ENCODE measurements around the gene MAN1A2.

The MAN1A2 gene

GRCh38 chr1:117433943-117434342 lies 66.7 kb downstream of the MAN1A2 start:
- Histone ChIP-seq H3K79me2 (ENCODE audit: insufficient read depth, low read length) (no peaks in the 10 kb centered on the region), H3K4me1 (ENCODE audit: insufficient read depth, low read length) (no peaks in the 10 kb centered on the region), H3K4me2 (ENCODE audit: insufficient read depth, low read length) (no peak overlapping the region), H4K20me1 (ENCODE audit: insufficient read depth, low read length) (no peaks in the 10 kb centered on the region), H3K9ac (ENCODE audit: low read depth, low read length) (no peak overlapping the region), H2AFZ (ENCODE audit: low read depth, low read length) (no peak overlapping the region), H3K9me3 (ENCODE audit: insufficient read depth, low read length, severe bottlenecking) (no peaks in the 10 kb centered on the region), H3K4me3 (ENCODE audit: low read depth in 1 of 2, low read length in 2 of 2) (no peak overlapping the region), H3K27me3 (ENCODE audit: insufficient read depth, low read length, poor library complexity) (no peaks in the 10 kb centered on the region), H3K36me3 (ENCODE audit: insufficient read depth, low read length) (no peaks in the 10 kb centered on the region), H3K27ac (ENCODE audit: low read length) (no peak overlapping the region)
- DNase-seq (no peak), ATAC-seq (ENCODE audit: insufficient read depth, low read depth) (no peak)
- TF ChIP-seq EZH2 (IDR thresholded peaks at IDR 0.05; ENCODE audit: borderline replicate concordance, low read depth, low read length, severe bottlenecking): no peak
- no peak for TF ChIP-seq CTCF (IDR thresholded peaks at IDR 0.05; ENCODE audit: borderline replicate concordance, extremely low read depth, low read length, poor library complexity, severe bottlenecking)

GRCh38 chr1:117436513-117436912 lies 69.3 kb downstream of the MAN1A2 start:
- H4K20me1 ChIP-seq (ENCODE audit: insufficient read depth, low read length): no peaks in the 10 kb centered on the region
- H3K27me3 ChIP-seq (ENCODE audit: insufficient read depth, low read length, poor library complexity): no peaks in the 10 kb centered on the region
- H3K27ac ChIP-seq (ENCODE audit: low read length): no peak overlapping the region
- no peaks in the 10 kb centered on the region for H3K9me3 ChIP-seq (ENCODE audit: insufficient read depth, low read length, severe bottlenecking)
- H3K4me3 ChIP-seq (ENCODE audit: low read depth in 1 of 2, low read length in 2 of 2): no peak overlapping the region
- no peak overlapping the region for H2AFZ ChIP-seq (ENCODE audit: low read depth, low read length)
- H3K9ac ChIP-seq (ENCODE audit: low read depth, low read length): no peak overlapping the region
- TF ChIP-seq CTCF (IDR thresholded peaks at IDR 0.05; ENCODE audit: borderline replicate concordance, extremely low read depth, low read length, poor library complexity, severe bottlenecking) (no peak), EZH2 (IDR thresholded peaks at IDR 0.05; ENCODE audit: borderline replicate concordance, low read depth, low read length, severe bottlenecking) (no peak)
- H3K79me2 ChIP-seq (ENCODE audit: insufficient read depth, low read length): no peaks in the 10 kb centered on the region
- no peak for ATAC-seq (ENCODE audit: insufficient read depth, low read depth)
- no peaks in the 10 kb centered on the region for H3K36me3 ChIP-seq (ENCODE audit: insufficient read depth, low read length)
- no peak for DNase-seq
- H3K4me1 ChIP-seq (ENCODE audit: insufficient read depth, low read length): no peaks in the 10 kb centered on the region
- no peak overlapping the region for H3K4me2 ChIP-seq (ENCODE audit: insufficient read depth, low read length)

- Histone ChIP-seq H3K4me2 (ENCODE audit: insufficient read depth, low read length) (no peak overlapping the region), H2AFZ (ENCODE audit: low read depth, low read length) (no peak overlapping the region), H3K27me3 (ENCODE audit: insufficient read depth, low read length, poor library complexity) (no peaks in the 10 kb centered on the region), H3K4me3 (ENCODE audit: low read depth in 1 of 2, low read length in 2 of 2) (no peak overlapping the region), H3K79me2 (ENCODE audit: insufficient read depth, low read length) (no peaks in the 10 kb centered on the region), H3K4me1 (ENCODE audit: insufficient read depth, low read length) (no peaks in the 10 kb centered on the region), H3K27ac (ENCODE audit: low read length) (no peak overlapping the region), H3K9ac (ENCODE audit: low read depth, low read length) (no peak overlapping the region), H3K36me3 (ENCODE audit: insufficient read depth, low read length) (peaks cover 21% of the 10 kb centered on the region; the same call in 1 of the 2 replicates), H3K9me3 (ENCODE audit: insufficient read depth, low read length, severe bottlenecking) (peaks cover 2% of the 10 kb centered on the region), H4K20me1 (ENCODE audit: insufficient read depth, low read length) (no peaks in the 10 kb centered on the region; the same call in 1 of the 2 replicates)
- no peak for TF ChIP-seq CTCF (IDR thresholded peaks at IDR 0.05; ENCODE audit: borderline replicate concordance, extremely low read depth, low read length, poor library complexity, severe bottlenecking)
- no peak for TF ChIP-seq EZH2 (IDR thresholded peaks at IDR 0.05; ENCODE audit: borderline replicate concordance, low read depth, low read length, severe bottlenecking)
- no peak for DNase-seq
- ATAC-seq (ENCODE audit: insufficient read depth, low read depth): no peak
Measured at GRCh38 chr1:117447661-117448060, 80.4 kb downstream of the MAN1A2 start.

GRCh38 chr1:117452216-117452615 lies 85.0 kb downstream of the MAN1A2 start:
- no peak overlapping the region for H3K4me3 ChIP-seq (ENCODE audit: low read depth in 1 of 2, low read length in 2 of 2)
- H3K9ac ChIP-seq (ENCODE audit: low read depth, low read length): no peak overlapping the region
- no peaks in the 10 kb centered on the region for H3K79me2 ChIP-seq (ENCODE audit: insufficient read depth, low read length)
- H3K27me3 ChIP-seq (ENCODE audit: insufficient read depth, low read length, poor library complexity): no peaks in the 10 kb centered on the region
- DNase-seq (no peak), ATAC-seq (ENCODE audit: insufficient read depth, low read depth) (no peak)
- H3K4me1 ChIP-seq (ENCODE audit: insufficient read depth, low read length): no peaks in the 10 kb centered on the region
- H4K20me1 ChIP-seq (ENCODE audit: insufficient read depth, low read length): no peaks in the 10 kb centered on the region; the same call in 1 of the 2 replicates
- peaks cover 18% of the 10 kb centered on the region; the same call in 1 of the 2 replicates for H3K36me3 ChIP-seq (ENCODE audit: insufficient read depth, low read length)
- peaks cover 2% of the 10 kb centered on the region for H3K9me3 ChIP-seq (ENCODE audit: insufficient read depth, low read length, severe bottlenecking)
- no peak overlapping the region for H3K4me2 ChIP-seq (ENCODE audit: insufficient read depth, low read length)
- TF ChIP-seq EZH2 (IDR thresholded peaks at IDR 0.05; ENCODE audit: borderline replicate concordance, low read depth, low read length, severe bottlenecking) (no peak), CTCF (IDR thresholded peaks at IDR 0.05; ENCODE audit: borderline replicate concordance, extremely low read depth, low read length, poor library complexity, severe bottlenecking) (no peak)
- no peak overlapping the region for H3K27ac ChIP-seq (ENCODE audit: low read length)
- no peak overlapping the region for H2AFZ ChIP-seq (ENCODE audit: low read depth, low read length)

All from DND-41 (cell line).